Astrocyte of the cerebellum (primary cell): ENCODE measurements around the gene VSIG10L.

Source experiments
- DNase-seq: peaks from one replicate; pipeline ENCODE4 v3.0.0-alpha.2; 2011; ENCODE audit warnings: low read depth
- H3K4me3 ChIP-seq: 2 replicates; pipeline ENCODE4 v1.5.1; 2011; ENCODE audit warnings: mild to moderate bottlenecking, low read depth, low read length, moderate library complexity
- in situ Hi-C: cut with HindIII; loops from 2 replicates; pipeline ENCODE4 v1.10.0; 2017; ENCODE audit warnings: low sequenced_read_pairs
- TF ChIP-seq, protein P1 (sequence below): IDR thresholded peaks from 2 replicates; pipeline ENCODE4 v1.5.1; 2012; ENCODE audit warnings: low read length, low read depth, moderate library complexity, mild to moderate bottlenecking; ENCODE audit errors: missing control alignments

The VSIG10L gene

DNA sequence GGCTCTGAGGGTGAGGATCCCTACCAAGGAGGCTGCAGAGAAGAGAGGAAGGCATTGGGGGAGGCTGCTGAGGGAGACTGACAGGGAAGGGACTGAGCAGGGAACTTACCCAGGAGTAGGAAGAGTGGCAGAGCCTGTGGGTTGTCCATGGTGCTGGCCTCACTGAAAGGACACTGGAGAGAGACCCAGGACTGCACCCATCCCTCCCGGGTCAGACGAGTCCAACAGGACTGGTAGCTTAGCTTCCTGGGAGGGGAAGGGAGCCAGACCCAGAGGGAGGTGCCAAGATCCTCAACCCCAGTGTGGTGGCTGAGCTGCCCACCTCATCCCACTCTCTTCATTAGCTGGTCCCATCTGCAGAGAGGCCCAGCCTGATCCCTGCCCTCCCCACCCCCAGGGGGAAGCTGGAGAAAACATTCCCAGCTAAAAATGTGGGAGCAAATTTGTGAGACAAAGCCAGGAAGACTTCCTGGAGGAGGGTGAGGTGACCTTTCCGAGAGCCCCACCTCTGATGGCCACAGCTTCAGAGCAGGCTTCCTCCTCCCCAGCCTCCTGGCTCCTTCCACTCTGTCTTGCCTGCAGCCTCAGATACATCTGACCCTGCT, at the start of gene VSIG10L:
TSS of gene VSIG10L (minus strand) at position 164 of the 605 bp plus-strand sequence. CDS start at position 149, 15 bp downstream.
- TF ChIP-seq, protein P1, sequence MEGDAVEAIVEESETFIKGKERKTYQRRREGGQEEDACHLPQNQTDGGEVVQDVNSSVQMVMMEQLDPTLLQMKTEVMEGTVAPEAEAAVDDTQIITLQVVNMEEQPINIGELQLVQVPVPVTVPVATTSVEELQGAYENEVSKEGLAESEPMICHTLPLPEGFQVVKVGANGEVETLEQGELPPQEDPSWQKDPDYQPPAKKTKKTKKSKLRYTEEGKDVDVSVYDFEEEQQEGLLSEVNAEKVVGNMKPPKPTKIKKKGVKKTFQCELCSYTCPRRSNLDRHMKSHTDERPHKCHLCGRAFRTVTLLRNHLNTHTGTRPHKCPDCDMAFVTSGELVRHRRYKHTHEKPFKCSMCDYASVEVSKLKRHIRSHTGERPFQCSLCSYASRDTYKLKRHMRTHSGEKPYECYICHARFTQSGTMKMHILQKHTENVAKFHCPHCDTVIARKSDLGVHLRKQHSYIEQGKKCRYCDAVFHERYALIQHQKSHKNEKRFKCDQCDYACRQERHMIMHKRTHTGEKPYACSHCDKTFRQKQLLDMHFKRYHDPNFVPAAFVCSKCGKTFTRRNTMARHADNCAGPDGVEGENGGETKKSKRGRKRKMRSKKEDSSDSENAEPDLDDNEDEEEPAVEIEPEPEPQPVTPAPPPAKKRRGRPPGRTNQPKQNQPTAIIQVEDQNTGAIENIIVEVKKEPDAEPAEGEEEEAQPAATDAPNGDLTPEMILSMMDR = no peak
- in situ Hi-C loops = no loop called here
- DNase-seq = no peak
- no peak within 1 kb of the TSS for H3K4me3 ChIP-seq

DNA sequence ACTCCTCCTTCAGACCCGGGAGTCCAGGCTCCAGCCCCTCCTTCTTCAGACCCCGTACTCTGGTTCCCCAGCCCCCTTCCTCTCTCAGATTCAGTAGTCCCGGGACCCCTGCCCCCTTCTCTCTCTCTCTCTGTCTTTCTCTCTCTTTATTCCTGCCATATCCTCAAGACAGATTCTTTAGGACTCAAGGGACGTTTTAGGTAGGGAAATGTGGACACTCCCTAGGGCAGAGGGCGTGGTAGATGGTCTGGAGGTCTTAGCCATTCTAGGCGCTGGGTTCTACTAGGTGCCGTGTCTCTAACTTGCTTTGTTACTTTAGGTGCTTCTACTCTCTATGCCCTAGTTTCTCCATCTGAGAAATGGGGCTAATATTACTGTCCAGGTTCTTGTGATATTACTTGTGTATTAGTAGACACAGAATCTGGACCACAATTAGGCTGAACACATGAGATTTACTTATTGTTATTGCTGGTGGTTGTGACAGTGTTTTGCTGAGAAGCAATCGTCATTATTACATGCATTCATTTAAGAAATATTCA, 49.2 kb upstream of the VSIG10L start:
- in situ Hi-C loops = no loop called here
- H3K4me3 ChIP-seq = no peak overlapping the region
- TF ChIP-seq, protein P1 = no peak
- no peak for DNase-seq

- no peak overlapping the region for H3K4me3 ChIP-seq
- DNase-seq = no peak
- TF ChIP-seq, protein P1 = no peak
- in situ Hi-C loops = no loop called here
Observed at GRCh38 chr19:51389143-51389542, 47.2 kb upstream of the VSIG10L start.

DNA sequence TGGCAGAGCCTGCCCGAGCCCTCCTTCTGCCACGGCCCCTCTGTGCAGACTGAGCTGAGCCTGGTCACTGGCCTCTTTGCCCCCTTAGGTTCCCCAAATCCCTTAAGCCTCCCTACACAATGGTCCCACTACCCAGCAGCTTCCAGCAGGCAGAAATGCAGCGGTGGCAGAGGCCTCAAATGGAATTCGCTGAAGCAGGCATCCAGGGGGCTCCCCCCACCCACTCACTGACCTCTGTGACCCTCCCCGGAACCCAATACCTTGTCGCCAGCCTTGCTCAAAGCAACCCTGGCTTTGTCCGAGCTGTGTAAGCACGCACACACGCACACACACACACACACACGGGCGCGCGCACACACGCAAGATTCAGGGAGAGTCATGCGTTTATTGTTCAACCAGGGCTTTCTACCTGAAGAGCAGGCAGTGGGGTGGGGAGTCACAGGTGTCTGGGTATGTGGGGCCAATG, 46.0 kb upstream of the VSIG10L start, which contains the start of gene LIM2:
TSS of gene LIM2 (minus strand) at position 51 of the 466 bp plus-strand sequence. CDS start 531 bp downstream, outside the sequence.
- TF ChIP-seq, protein P1 = no peak
- no peak for DNase-seq
- no peak within 1 kb of the TSS for H3K4me3 ChIP-seq
- in situ Hi-C loops = no loop called here

DNA sequence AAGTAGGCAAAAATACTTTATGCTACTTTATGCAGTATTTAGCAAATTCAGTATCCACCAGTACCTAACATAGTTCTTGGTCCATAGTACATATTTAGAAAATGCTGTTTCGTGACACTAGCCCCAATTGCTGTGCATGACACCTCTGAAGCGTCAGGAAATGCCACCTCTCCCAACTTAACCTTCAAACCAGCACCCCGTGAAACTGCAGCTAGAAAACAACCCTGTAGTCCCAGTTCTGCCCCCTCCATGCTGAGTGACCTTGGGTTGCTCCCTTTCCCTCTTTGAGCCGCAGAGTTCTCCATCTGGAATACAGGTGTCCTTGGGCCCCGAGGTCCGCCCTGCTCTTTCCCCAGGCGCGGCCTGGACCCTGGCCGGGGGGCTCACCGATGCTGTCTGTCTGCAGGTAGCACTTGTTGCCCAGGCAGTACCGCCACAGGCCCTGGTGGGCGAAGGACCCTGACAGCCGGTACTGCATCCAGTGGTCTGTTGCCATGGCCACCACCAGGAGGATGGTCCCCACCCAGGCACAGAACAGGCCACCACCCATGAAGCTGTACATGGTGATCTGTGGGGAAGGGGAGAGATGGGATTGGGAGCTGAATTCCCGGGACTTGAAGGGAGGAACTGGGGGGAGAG, 45.1 kb upstream of the VSIG10L start:
- no peak overlapping the region for H3K4me3 ChIP-seq
- DNase-seq = no peak
- in situ Hi-C loops = no loop called here
- TF ChIP-seq, protein P1 = no peak

- H3K4me3 ChIP-seq = no peak overlapping the region
- in situ Hi-C loops = no loop called here
- no peak for DNase-seq
- TF ChIP-seq, protein P1 = no peak
Observed at GRCh38 chr19:51382004-51382403, 40.1 kb upstream of the VSIG10L start.
